ENCODE measurements around the gene GOLGA6L7. TPM values are rescaled to one million over a fixed set of nuclear protein-coding genes. Genes with fewer than 3 reads are reported as not detected.

The GOLGA6L7 gene
- total RNA-seq, 1 donor from 2014 or later, result not detected

Other genes starting within 250 kb of the GOLGA6L7 start
- gene GOLGA8M, start 136.2 kb downstream of the GOLGA6L7 start, total RNA-seq, result 5.8 TPM
- gene APBA2, start 37.3 kb upstream of the GOLGA6L7 start, total RNA-seq, result 2.2 TPM